ENCODE measurements around the gene SAPCD2.
"Not testable (repeated sequence)": the region's sequence is repeated elsewhere in the genome, so short reads cannot be mapped to it uniquely, and the experiment has no call there.

SAPCD2 gene

GRCh38 chr9:137064880-137065164 is 5.5 kb downstream of the SAPCD2 start:
- DNase-seq (ENCODE audit: low read depth, low spot score), result no peak

GRCh38 chr9:137064027-137064879 is 6.1 kb downstream of the SAPCD2 start:
- no peak for DNase-seq (ENCODE audit: low read depth, low spot score)

- no peak for DNase-seq (ENCODE audit: low read depth, low spot score)
Observed at GRCh38 chr9:137063311-137064026, 6.9 kb downstream of the SAPCD2 start.

GRCh38 chr9:137062798-137063197 is 7.6 kb downstream of the SAPCD2 start:
- not testable (repeated sequence) for DNase-seq (ENCODE audit: low read depth, low spot score)

- DNase-seq (ENCODE audit: low read depth, low spot score), result no peak
Observed at GRCh38 chr9:137062384-137062783, 8.0 kb downstream of the SAPCD2 start.

- DNase-seq (ENCODE audit: low read depth, low spot score), result no peak
Observed at GRCh38 chr9:137058521-137059234, 11.7 kb downstream of the SAPCD2 start.

- no peak for DNase-seq (ENCODE audit: low read depth, low spot score)
Observed at GRCh38 chr9:137057545-137057944, 12.8 kb downstream of the SAPCD2 start.

GRCh38 chr9:137056739-137057415 is 13.5 kb downstream of the SAPCD2 start:
- DNase-seq (ENCODE audit: low read depth, low spot score), result no peak

- no peak for DNase-seq (ENCODE audit: low read depth, low spot score)
Observed at GRCh38 chr9:137055385-137056364, 14.7 kb downstream of the SAPCD2 start.

- no peak for DNase-seq (ENCODE audit: low read depth, low spot score)
Observed at GRCh38 chr9:137054932-137055384, 15.4 kb downstream of the SAPCD2 start.

- DNase-seq (ENCODE audit: low read depth, low spot score), result no peak
Observed at GRCh38 chr9:137053944-137054931, 16.1 kb downstream of the SAPCD2 start, which contains the start of gene ENTPD2. Gene ENTPD2, minus strand, starts transcription at chr9:137054061. Its CDS starts 64 bp downstream, at chr9:137053997.

GRCh38 chr9:137052998-137053943 is 17.1 kb downstream of the SAPCD2 start:
- no peak for DNase-seq (ENCODE audit: low read depth, low spot score)

- DNase-seq (ENCODE audit: low read depth, low spot score), result no peak
Observed at GRCh38 chr9:137052293-137052692, 18.1 kb downstream of the SAPCD2 start.

- no peak for DNase-seq (ENCODE audit: low read depth, low spot score)
Observed at GRCh38 chr9:137051145-137051724, 19.1 kb downstream of the SAPCD2 start.

- no peak for DNase-seq (ENCODE audit: low read depth, low spot score)
Observed at GRCh38 chr9:137050570-137050969, 19.8 kb downstream of the SAPCD2 start.

GRCh38 chr9:137049544-137050449 is 20.6 kb downstream of the SAPCD2 start:
- no peak for DNase-seq (ENCODE audit: low read depth, low spot score)

Measured in activated naive CD8-positive, alpha-beta T cell treated with anti-CD3 and anti-CD28 coated beads, Interleukin-2, amount 50 U/mL, for 16 hours (primary cell).